GM19372 (cell line): ENCODE results near the gene HSPB7.
"Not testable (repeated sequence)": the region's sequence is repeated elsewhere in the genome, so short reads cannot be mapped to it uniquely, and the experiment has no call there.

ENCODE experiments used
- ATAC-seq: cut with Tn5 transposase; IDR thresholded peaks from one replicate; pipeline ENCODE4 v1.9.1; 2021; ENCODE audit warnings: mild to moderate bottlenecking, low read depth, moderate library complexity; ENCODE audit not compliant: unreplicated experiment

Gene HSPB7

DNA sequence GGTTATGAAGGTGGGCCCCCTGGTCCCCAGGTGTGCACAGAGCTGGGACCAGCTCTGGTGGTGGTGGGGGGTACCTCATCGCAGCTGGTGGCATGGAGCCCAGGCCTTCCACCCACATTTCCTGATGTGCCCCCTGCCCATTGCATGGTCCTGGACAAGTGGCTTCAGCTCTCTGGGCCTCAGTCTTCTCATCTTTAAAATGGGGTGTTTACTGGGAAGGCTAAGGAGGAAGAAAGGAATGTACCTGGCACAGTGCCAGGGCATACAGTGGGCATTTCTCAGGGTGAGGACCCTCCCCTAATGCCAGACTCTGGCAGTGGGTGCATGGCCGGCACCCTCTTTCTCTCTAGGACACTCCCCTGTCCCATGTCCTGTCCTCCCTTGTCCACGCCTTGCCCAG lies 33.2 kb upstream of the HSPB7 start:
- no peak for ATAC-seq

DNA sequence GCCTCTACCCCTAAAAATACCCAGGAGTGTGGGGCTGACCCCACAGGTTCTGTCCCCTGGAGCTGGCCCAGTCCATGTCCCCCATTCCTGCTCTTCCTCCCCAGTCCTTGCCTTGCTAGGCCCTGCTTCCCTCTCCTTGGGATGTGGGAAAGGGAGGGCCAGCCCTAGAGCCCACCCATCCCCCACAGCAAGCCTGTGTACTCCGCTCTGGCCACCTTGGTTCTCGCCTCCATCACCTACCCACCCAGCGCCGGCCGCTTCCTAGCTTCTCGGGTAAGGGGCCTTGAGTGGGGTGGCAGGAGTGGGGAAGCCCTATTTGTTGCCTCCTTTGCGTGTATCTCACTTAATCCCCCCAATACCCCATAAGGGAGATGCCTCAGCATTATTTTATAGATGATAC lies 32.5 kb upstream of the HSPB7 start:
- no peak for ATAC-seq

DNA sequence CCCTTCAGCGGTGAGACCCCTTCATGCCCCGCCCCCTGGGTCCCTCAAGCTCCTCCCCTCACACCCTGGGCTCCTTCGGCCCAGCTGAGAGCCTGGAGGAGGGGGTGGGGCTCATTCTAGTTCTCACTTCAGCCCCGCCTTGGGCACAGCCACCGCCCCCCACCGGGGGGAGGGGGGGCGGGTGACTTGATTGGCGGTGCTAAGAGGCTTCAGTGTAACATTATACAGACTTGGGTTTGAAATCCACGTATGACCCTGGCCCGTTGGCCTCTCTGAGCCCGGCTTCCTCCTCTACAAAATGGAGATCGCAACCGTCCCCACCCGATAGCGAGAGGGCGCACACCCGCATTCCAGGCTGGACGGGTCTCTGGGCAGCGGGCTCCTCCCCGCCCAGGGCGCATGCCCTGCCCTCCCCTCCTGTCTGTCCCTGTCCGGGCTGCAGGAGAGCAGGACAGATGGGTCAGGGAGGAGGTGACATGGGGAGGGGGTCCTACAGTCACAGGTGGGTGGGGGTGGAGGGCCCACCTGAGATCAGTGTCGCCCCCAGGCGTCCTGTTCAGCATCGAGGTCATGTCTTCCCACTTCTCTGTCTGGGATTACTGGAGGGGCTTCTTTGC lies 30.8 kb upstream of the HSPB7 start:
- no peak for ATAC-seq

GRCh38 chr1:16047791-16048475 lies 30.1 kb upstream of the HSPB7 start:
- no peak for ATAC-seq

- ATAC-seq = no peak
Measured at GRCh38 chr1:16046842-16047241, 29.0 kb upstream of the HSPB7 start.

GRCh38 chr1:16043950-16044349 lies 26.1 kb upstream of the HSPB7 start:
- no peak for ATAC-seq

DNA sequence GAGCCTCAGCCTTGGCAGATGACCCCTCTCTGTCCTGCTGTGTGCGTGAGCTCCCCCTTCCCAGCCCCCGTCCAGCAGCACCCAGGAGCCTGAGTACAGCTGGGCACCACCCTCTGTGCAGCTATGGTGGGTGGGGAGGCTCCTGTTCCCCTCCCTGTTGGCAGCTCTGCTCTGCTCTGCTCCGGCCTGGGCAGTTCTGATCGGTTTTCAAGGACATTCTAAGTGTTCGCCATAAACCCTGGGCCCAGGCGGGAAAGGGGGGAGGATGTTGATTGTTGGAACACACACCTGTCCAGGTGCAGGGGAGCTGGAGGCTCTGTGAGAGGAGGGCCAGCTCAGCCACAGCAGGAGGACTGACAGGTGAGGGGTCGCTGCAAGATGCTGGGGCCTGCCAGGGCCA lies 25.7 kb upstream of the HSPB7 start, which contains the start of gene CLCNKB:
CLCNKB (plus strand) TSS at position 262 of the 400 bp plus-strand sequence. CDS start 711 bp downstream, outside the sequence.
- ATAC-seq = no peak

GRCh38 chr1:16042654-16043053 lies 24.8 kb upstream of the HSPB7 start:
- ATAC-seq = not testable (repeated sequence)

DNA sequence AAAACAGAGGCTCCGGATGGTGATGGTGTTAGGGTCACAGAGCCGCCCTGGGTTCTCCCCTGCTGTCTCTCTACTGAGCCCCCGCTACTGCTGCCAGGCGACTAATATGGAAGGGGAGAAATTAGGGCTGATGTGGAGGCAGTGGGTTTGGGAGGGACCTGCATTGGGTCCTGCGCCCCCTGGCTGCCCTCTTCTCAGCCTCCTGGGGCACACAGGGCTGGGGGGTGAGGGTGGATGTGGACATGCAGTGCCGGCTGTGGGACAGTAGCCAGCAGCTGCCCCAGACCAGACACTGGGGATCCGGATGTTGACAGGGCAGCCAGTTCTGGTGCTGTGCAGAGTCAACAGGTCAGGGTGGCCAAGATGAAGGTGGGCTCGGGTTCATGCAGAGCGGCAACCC lies 24.3 kb upstream of the HSPB7 start:
- ATAC-seq = no peak

DNA sequence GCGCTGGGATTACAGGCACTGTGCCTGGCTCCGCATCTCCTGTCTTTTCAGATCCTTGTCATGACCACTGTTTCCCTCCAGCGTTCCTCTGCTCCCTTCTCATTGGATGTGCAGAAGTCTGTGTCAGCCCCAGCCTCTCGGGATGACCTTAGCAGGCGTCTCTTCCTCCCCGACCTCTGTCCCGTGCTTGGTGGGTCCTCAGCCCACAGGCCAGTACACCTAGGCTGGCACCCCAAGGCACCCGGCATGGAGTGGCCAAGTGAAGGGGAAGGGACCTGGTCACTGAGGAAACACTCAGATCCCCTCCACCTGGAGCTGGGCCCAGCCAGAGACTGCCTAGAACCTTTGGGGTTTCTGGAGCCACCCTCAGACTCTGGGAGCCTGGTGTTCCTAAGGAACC lies 23.4 kb upstream of the HSPB7 start:
- no peak for ATAC-seq

- not testable (repeated sequence) for ATAC-seq
Measured at GRCh38 chr1:16039871-16040270, 22.0 kb upstream of the HSPB7 start.

DNA sequence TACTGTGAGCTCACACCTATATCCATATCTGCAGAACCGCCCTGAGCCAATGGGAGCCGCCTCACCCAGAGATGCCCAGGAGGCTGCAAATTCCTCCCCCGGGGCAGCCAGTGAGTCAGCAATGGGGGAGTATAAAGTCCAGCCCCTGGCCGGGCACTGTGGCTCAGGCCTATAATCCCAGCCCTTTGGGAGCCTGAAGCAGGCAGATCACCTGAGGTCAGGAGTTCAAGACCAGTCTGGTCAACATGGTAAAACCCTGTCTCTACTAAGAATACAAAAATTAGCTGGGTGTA lies 20.7 kb upstream of the HSPB7 start:
- ATAC-seq = no peak

GRCh38 chr1:16036461-16036860 lies 18.6 kb upstream of the HSPB7 start:
- ATAC-seq = not testable (repeated sequence)

- ATAC-seq = not testable (repeated sequence)
Measured at GRCh38 chr1:16033103-16033632, 15.3 kb upstream of the HSPB7 start.

- ATAC-seq = no peak
Measured at GRCh38 chr1:16032388-16033102, 14.7 kb upstream of the HSPB7 start.

DNA sequence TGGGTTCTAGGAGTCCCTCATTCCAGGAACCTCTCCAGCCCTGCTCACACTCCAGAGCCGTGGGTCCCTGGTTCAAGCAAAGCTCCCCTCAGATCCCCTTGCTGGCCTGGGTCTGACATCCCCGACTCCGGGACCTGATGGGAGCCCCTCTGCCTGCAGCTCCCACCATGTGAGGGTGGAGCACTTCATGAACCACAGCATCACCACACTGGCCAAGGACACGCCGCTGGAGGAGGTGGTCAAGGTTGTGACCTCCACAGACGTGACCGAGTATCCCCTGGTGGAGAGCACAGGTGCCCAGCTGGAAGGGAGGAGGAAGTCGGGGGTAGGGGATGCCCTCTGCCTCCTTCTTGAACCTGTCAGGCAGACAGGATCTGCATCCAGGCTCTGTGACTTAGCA lies 13.7 kb upstream of the HSPB7 start:
- no peak for ATAC-seq

DNA sequence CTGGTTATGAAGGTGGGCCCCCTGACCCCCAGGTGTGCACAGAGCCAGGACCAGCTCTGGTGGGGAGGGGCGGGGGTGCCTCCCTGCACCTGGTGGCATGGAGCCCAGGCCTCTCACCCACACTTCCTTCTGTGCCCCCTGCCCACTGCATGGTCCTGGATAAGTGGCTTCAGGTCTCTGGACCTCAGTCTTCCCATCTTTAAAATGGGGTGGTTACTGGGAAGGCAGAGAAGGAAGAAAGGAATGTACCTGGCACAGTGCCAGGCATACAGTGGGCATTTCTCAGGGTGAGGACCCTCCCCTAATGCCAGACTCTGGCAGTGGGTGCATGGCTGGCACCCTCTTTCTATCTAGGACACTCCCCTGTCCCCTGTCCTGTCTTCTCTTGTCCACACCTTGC lies 11.4 kb upstream of the HSPB7 start:
- ATAC-seq = no peak

GRCh38 chr1:16029003-16029268 lies 11.1 kb upstream of the HSPB7 start:
- not testable (repeated sequence) for ATAC-seq

- no peak for ATAC-seq
Measured at GRCh38 chr1:16028237-16029002, 10.6 kb upstream of the HSPB7 start.

GRCh38 chr1:16026723-16027484 lies 9.1 kb upstream of the HSPB7 start:
- ATAC-seq = no peak
